ENCODE data around the gene PTPN2. TPM values are rescaled to one million over a fixed set of nuclear protein-coding genes. Genes with fewer than 3 reads are reported as not detected.

PTPN2 gene
- total RNA-seq, 1 donor from 2014 or later = 23.9 TPM

GRCh38 chr18:12852566-12853315 lies 31.3 kb downstream of the PTPN2 start:
- Mint-ChIP-seq H3K27me3 (ENCODE audit: unreplicated experiment) (peaks cover 4% of the 10 kb centered on the region), H3K36me3 (ENCODE audit: low read depth, unreplicated experiment) (peaks cover 3% of the 10 kb centered on the region), H3K27ac (ENCODE audit: unreplicated experiment) (no peak overlapping the region), H3K9me3 (ENCODE audit: unreplicated experiment) (no peaks in the 10 kb centered on the region), H3K4me3 (ENCODE audit: unreplicated experiment) (no peak overlapping the region), H3K4me1 (ENCODE audit: unreplicated experiment) (no peaks in the 10 kb centered on the region)
- no peak for DNase-seq (ENCODE audit: low spot score)
- no peak for TF ChIP-seq CTCF (IDR thresholded peaks at IDR 0.05; ENCODE audit: unreplicated experiment)

GRCh38 chr18:12851716-12852115 lies 32.3 kb downstream of the PTPN2 start:
- Mint-ChIP-seq H3K36me3 (ENCODE audit: low read depth, unreplicated experiment) (peaks cover 3% of the 10 kb centered on the region), H3K27ac (ENCODE audit: unreplicated experiment) (no peak overlapping the region), H3K9me3 (ENCODE audit: unreplicated experiment) (no peaks in the 10 kb centered on the region), H3K4me1 (ENCODE audit: unreplicated experiment) (no peaks in the 10 kb centered on the region), H3K4me3 (ENCODE audit: unreplicated experiment) (no peak overlapping the region), H3K27me3 (ENCODE audit: unreplicated experiment) (peaks cover 4% of the 10 kb centered on the region)
- no peak for TF ChIP-seq CTCF (IDR thresholded peaks at IDR 0.05; ENCODE audit: unreplicated experiment)
- no peak for DNase-seq (ENCODE audit: low spot score)

GRCh38 chr18:12849548-12849947 lies 34.5 kb downstream of the PTPN2 start:
- Mint-ChIP-seq H3K4me3 (ENCODE audit: unreplicated experiment) (no peak overlapping the region), H3K4me1 (ENCODE audit: unreplicated experiment) (no peaks in the 10 kb centered on the region), H3K27ac (ENCODE audit: unreplicated experiment) (no peak overlapping the region), H3K36me3 (ENCODE audit: low read depth, unreplicated experiment) (peaks cover 3% of the 10 kb centered on the region), H3K9me3 (ENCODE audit: unreplicated experiment) (no peaks in the 10 kb centered on the region), H3K27me3 (ENCODE audit: unreplicated experiment) (no peaks in the 10 kb centered on the region)
- TF ChIP-seq CTCF (IDR thresholded peaks at IDR 0.05; ENCODE audit: unreplicated experiment) = no peak
- no peak for DNase-seq (ENCODE audit: low spot score)

- DNase-seq (ENCODE audit: low spot score) = no peak
- no peaks in the 10 kb centered on the region for H3K9me3 Mint-ChIP-seq (ENCODE audit: unreplicated experiment)
- H3K4me3 Mint-ChIP-seq (ENCODE audit: unreplicated experiment) = no peak overlapping the region
- H3K4me1 Mint-ChIP-seq (ENCODE audit: unreplicated experiment) = no peaks in the 10 kb centered on the region
- H3K27ac Mint-ChIP-seq (ENCODE audit: unreplicated experiment) = no peak overlapping the region
- no peaks in the 10 kb centered on the region for H3K27me3 Mint-ChIP-seq (ENCODE audit: unreplicated experiment)
- H3K36me3 Mint-ChIP-seq (ENCODE audit: low read depth, unreplicated experiment) = peaks cover 3% of the 10 kb centered on the region
- no peak for TF ChIP-seq CTCF (IDR thresholded peaks at IDR 0.05; ENCODE audit: unreplicated experiment)
These were observed 35.6 kb downstream of the PTPN2 start for GRCh38 chr18:12848405-12848804.

GRCh38 chr18:12844391-12844790 lies 39.6 kb downstream of the PTPN2 start:
- Mint-ChIP-seq H3K36me3 (ENCODE audit: low read depth, unreplicated experiment) (no peaks in the 10 kb centered on the region), H3K9me3 (ENCODE audit: unreplicated experiment) (no peaks in the 10 kb centered on the region), H3K27me3 (ENCODE audit: unreplicated experiment) (peaks cover 4% of the 10 kb centered on the region), H3K4me3 (ENCODE audit: unreplicated experiment) (no peak overlapping the region), H3K4me1 (ENCODE audit: unreplicated experiment) (no peaks in the 10 kb centered on the region), H3K27ac (ENCODE audit: unreplicated experiment) (no peak overlapping the region)
- DNase-seq (ENCODE audit: low spot score) = no peak
- TF ChIP-seq CTCF (IDR thresholded peaks at IDR 0.05; ENCODE audit: unreplicated experiment) = no peak

Data from endothelial cell (in vitro differentiated cells).